OCI-LY7 (cell line): Measurements from ENCODE around the gene C1orf210. TPM values are rescaled to one million over a fixed set of nuclear protein-coding genes. Genes with fewer than 3 reads are reported as not detected.

ENCODE experiments used
- BruUV-seq: library from RNA; stranded (reverse); fragments of 400-500 nt; replicated peaks from 2 replicates; lab custom pipeline; 2021; lab: Mats Ljungman, UMichigan
- CTCF ChIA-PET: fragments of 300-600 bp; sonication (Branson Sonifier 250); formaldehyde crosslinking; loops from one replicate; lab custom pipeline; 2022; ENCODE audit warnings: antibody characterized with exemption; ENCODE audit not compliant: unreplicated experiment; lab: Charles Lee
- POLR2A ChIA-PET: fragments of 300-600 bp; sonication (Branson Sonifier 250); formaldehyde crosslinking; loops from one replicate; lab custom pipeline; 2022; ENCODE audit warnings: antibody characterized with exemption; lab: Charles Lee
- DNase-seq: peaks from one replicate; pipeline ENCODE4 v3.0.0-alpha.2; 2015; ENCODE audit warnings: low spot score
- H2AFZ ChIP-seq: fragments of 200-600 bp; sonication (generic), shearing (Covaris generic); 2 replicates; pipeline ENCODE4 v1.6.1; 2014; ENCODE audit warnings: mild to moderate bottlenecking, antibody characterized with exemption, low read length, moderate library complexity
- H3K27ac ChIP-seq: fragments of 200-600 bp; sonication (generic); 2 replicates; pipeline ENCODE4 v1.5.1; 2014; ENCODE audit warnings: mixed run types, low read depth, mild to moderate bottlenecking, moderate library complexity, low read length, inconsistent platforms; ENCODE audit not compliant: poor library complexity, severe bottlenecking
- H3K36me3 ChIP-seq: fragments of 200-600 bp; sonication (generic); 2 replicates; pipeline ENCODE4 v1.6.1; 2014; ENCODE audit warnings: mild to moderate bottlenecking, antibody characterized with exemption, low read length, moderate library complexity, mixed read lengths; ENCODE audit not compliant: insufficient read depth
- H3K4me1 ChIP-seq: fragments of 200-600 bp; sonication (generic); 2 replicates; pipeline ENCODE4 v1.5.1; 2014; ENCODE audit warnings: mild to moderate bottlenecking, low read length; ENCODE audit not compliant: insufficient read depth, poor library complexity, severe bottlenecking
- H3K4me2 ChIP-seq: fragments of 200-600 bp; sonication (generic); 2 replicates; pipeline ENCODE4 v1.6.1; 2014; ENCODE audit warnings: mild to moderate bottlenecking, low read length
- H3K4me3 ChIP-seq: fragments of 200-600 bp; sonication (generic); 2 replicates; pipeline ENCODE4 v1.5.1; 2014; ENCODE audit warnings: mild to moderate bottlenecking, low read depth, low read length; ENCODE audit not compliant: poor library complexity, severe bottlenecking
- H3K79me2 ChIP-seq: fragments of 200-600 bp; sonication (generic); 2 replicates; pipeline ENCODE4 v1.6.1; 2016; ENCODE audit warnings: low read depth, mild to moderate bottlenecking, low read length, moderate library complexity, mixed read lengths; ENCODE audit not compliant: insufficient read depth
- H3K9me2 ChIP-seq: fragments of 200-600 bp; sonication (generic); 2 replicates; pipeline ENCODE4 v1.6.1; 2016; ENCODE audit warnings: mild to moderate bottlenecking, low read length, mixed read lengths; ENCODE audit not compliant: insufficient read depth
- H3K9me3 ChIP-seq: fragments of 200-600 bp; sonication (generic); 2 replicates; pipeline ENCODE4 v1.6.1; 2014; ENCODE audit warnings: mild to moderate bottlenecking, mixed run types, low read length, mixed read lengths
- H4K20me1 ChIP-seq: fragments of 200-600 bp; sonication (generic); 2 replicates; pipeline ENCODE4 v1.6.1; 2014; ENCODE audit warnings: mild to moderate bottlenecking, antibody characterized with exemption, low read length, moderate library complexity, mixed read lengths; ENCODE audit not compliant: insufficient read depth
- CTCF ChIP-seq: fragments of 200-600 bp; sonication (generic); conservative IDR thresholded peaks from 2 replicates; pipeline ENCODE4 v1.5.1; 2014; ENCODE audit warnings: mild to moderate bottlenecking, antibody characterized with exemption, low read length, moderate library complexity, mixed read lengths
- EZH2phosphoT487 ChIP-seq: fragments of 200-600 bp; sonication (generic); IDR thresholded peaks from 2 replicates; pipeline ENCODE4 v1.6.1; 2018; ENCODE audit warnings: low read depth, borderline replicate concordance, mild to moderate bottlenecking, mixed run types, antibody characterized with exemption, low read length, moderate library complexity, mixed read lengths
- intact Hi-C: fragments of 100-400 bp; cut with micrococcal nuclease; formaldehyde crosslinking; loops from one replicate; pipeline ENCODE4 v1.10.0; 2022; ENCODE audit not compliant: unreplicated experiment
- total RNA-seq, 2 experiments: library from RNA; depleted of rRNA in 1 of 2; stranded (reverse); fragments of >200 nt in 1 of 2; shearing (Covaris generic) in 1 of 2; gene quantifications; 2 replicates each; pipeline ENCODE4 v1.2.3, GENCODE V29; 2014 to 2022

The C1orf210 gene
- total RNA-seq, 2 experiments from 2014 or later = not detected

GRCh38 chr1:43269627-43270375 lies 15.6 kb downstream of the C1orf210 start, which contains the start of gene TMEM125:
TSS of gene TMEM125 (plus strand) at chr1:43269983. CDS start at chr1:43272723, 2,740 bp downstream.
- Histone ChIP-seq H4K20me1 (no peaks in the 10 kb centered on the region), H3K9me2 (no peaks in the 10 kb centered on the region), H3K4me1 (peaks cover 9% of the 10 kb centered on the region), H3K4me2 (no peak within 1 kb of the TSS; the same call in 1 of the 2 replicates), H3K79me2 (no peaks in the 10 kb centered on the region), H2AFZ (no peak within 1 kb of the TSS), H3K27ac (no peak within 1 kb of the TSS), H3K9me3 (no peaks in the 10 kb centered on the region), H3K36me3 (no peaks in the 10 kb centered on the region), H3K4me3 (no peak within 1 kb of the TSS)
- no TSS peak for BruUV-seq
- intact Hi-C loops = no loop called here
- POLR2A ChIA-PET = no interaction called here
- DNase-seq = no peak
- CTCF ChIA-PET = no interaction called here
- no peak for TF ChIP-seq EZH2phosphoT487
- TF ChIP-seq CTCF = no peak

- no TSS peak for BruUV-seq
- no peak overlapping the region for H2AFZ ChIP-seq
These were observed 17.5 kb downstream of the C1orf210 start for GRCh38 chr1:43267818-43268425.

More at GRCh38 chr1:43267818-43268425, 17.5 kb downstream of the C1orf210 start:
- Histone ChIP-seq H3K9me2 (no peaks in the 10 kb centered on the region), H3K79me2 (no peaks in the 10 kb centered on the region), H3K4me3 (no peak overlapping the region), H3K9me3 (peaks cover 6% of the 10 kb centered on the region; the same call in 1 of the 2 replicates), H4K20me1 (no peaks in the 10 kb centered on the region), H3K4me2 (no peak overlapping the region), H3K36me3 (no peaks in the 10 kb centered on the region), H3K27ac (no peak overlapping the region), H3K4me1 (no peaks in the 10 kb centered on the region)
- DNase-seq = no peak
- ChIA-PET POLR2A (no interaction called here), CTCF (no interaction called here)
- TF ChIP-seq CTCF (no peak), EZH2phosphoT487 (no peak)
- intact Hi-C loops = no loop called here
